Adrenal gland (tissue), 12 donors: ENCODE measurements around the gene SSR1. TPM values are rescaled to one million over a fixed set of nuclear protein-coding genes. Genes with fewer than 3 reads are reported as not detected.

Source experiments
- DNase-seq, 7 donors: peaks; one replicate each; pipeline ENCODE4 v3.0.0-alpha.2; 2019 to 2020
- H3K27ac ChIP-seq, 5 donors: fragments of 200-600 bp; sonication (generic) in 4 of 5; 1 replicate in 3 of 5; 2 replicates in 2 of 5; pipeline versions ENCODE4 v1.5.1 to v1.8.0; 2016 to 2020; ENCODE audit warnings: mild to moderate bottlenecking in 1 of 5
- H3K27me3 ChIP-seq: fragments of 200-600 bp; 2 replicates; pipeline ENCODE4 v1.8.0; 2021
- H3K36me3 ChIP-seq, 2 donors: fragments of 200-600 bp; replicated peaks in 1 of 2; 1 replicate in 1 of 2; 2 replicates in 1 of 2; pipeline versions ENCODE4 v1.5.1 to v1.8.0; 2018 to 2022
- H3K4me1 ChIP-seq, 2 donors: fragments of 200-600 bp; replicated peaks in 1 of 2; 1 replicate in 1 of 2; 2 replicates in 1 of 2; pipeline versions ENCODE4 v1.5.1 to v1.8.0; 2018 to 2021
- H3K4me3 ChIP-seq, 4 donors: fragments of 200-600 bp; sonication (generic) in 3 of 4; one replicate each; pipeline ENCODE4 v1.5.1; 2016 to 2018
- H3K9me3 ChIP-seq, 3 donors: fragments of 200-600 bp; sonication (generic) in 1 of 3; replicated peaks in 1 of 3; 1 replicate in 2 of 3; 2 replicates in 1 of 3; pipeline versions ENCODE4 v1.5.1 to v1.8.0; 2016 to 2021
- CTCF ChIP-seq, 6 experiments: fragments of 450-650 bp in 4 of 6; fragments of 200-600 bp in 2 of 6; sonication (generic) in 1 of 6; IDR thresholded peaks; 1 replicate in 5 of 6; 2 replicates in 1 of 6; pipeline versions ENCODE4 v1.5.1 to v1.8.0; 2016 to 2021; ENCODE audit warnings: antibody characterized with exemption in 6 of 6, mild to moderate bottlenecking in 2 of 6, moderate library complexity in 1 of 6
- POLR2A ChIP-seq, 2 donors: fragments of 450-650 bp; IDR thresholded peaks; one replicate each; pipeline ENCODE4 v1.6.1; 2017; ENCODE audit warnings: antibody characterized with exemption in 2 of 2, mild to moderate bottlenecking in 2 of 2, moderate library complexity in 1 of 2
- WGBS, 4 donors: extraction: QIAGEN DNeasy Blood & Tissue Kit in 2 of 4; methylation state at CpG; one replicate each; pipeline versions ENCODE4 v1.1.5 to v1.1.7; 2013 to 2017; 5-methylcytosine and 5-hydroxymethylcytosine counted together
- intact Hi-C, 2 donors: fragments of 100-400 bp; cut with DNase I; formaldehyde crosslinking; loops; one replicate each; pipeline versions ENCODE4 v1.14.1 to v1.15.0; 2022 to 2023
- polyA plus RNA-seq, 3 donors: library from polyadenylated mRNA; stranded (reverse); fragments of 200-250 nt in 2 of 3; fragments of 350-450 nt in 1 of 3; fragmentation: Illumina TruSeq in 1 of 3; extraction: RNeasy Lipid Tissue Mini Kit (QIAGEN cat#74804) in 1 of 3; gene quantifications; one replicate each; pipeline ENCODE4 v1.2.3, GENCODE V29; 2013 to 2014
- total RNA-seq, 9 donors: library from RNA; depleted of rRNA in 4 of 9; stranded (reverse); fragments of >200 nt in 4 of 9; fragments of 120-200 nt in 1 of 9; fragmentation: NEBNext Ultra II Directional in 1 of 9; extraction: Animal tissue kit (Norgen Biotek cat#: 25700) in 1 of 9; gene quantifications; one replicate each; pipeline versions ENCODE4 v1.1.0 to v1.2.4, GENCODE V29; 2013 to 2023
- donor health status: healthy with polysubstance abuse.
- donor health status: Bipolar disorder and iron deficiency.
- donor health status: DM: yes; HTN: yes; CAD: no.
- donor health status: DM: no; HTN: no; CAD: no.
- donor health status: DM: no; HTN: no; CAD: no.
- donor health status: DM: yes; HTN: yes; CAD: no.

SSR1 gene
- total and polyA plus RNA-seq, 12 donors = 9.7 to 281 (median 96.3) TPM

DNA sequence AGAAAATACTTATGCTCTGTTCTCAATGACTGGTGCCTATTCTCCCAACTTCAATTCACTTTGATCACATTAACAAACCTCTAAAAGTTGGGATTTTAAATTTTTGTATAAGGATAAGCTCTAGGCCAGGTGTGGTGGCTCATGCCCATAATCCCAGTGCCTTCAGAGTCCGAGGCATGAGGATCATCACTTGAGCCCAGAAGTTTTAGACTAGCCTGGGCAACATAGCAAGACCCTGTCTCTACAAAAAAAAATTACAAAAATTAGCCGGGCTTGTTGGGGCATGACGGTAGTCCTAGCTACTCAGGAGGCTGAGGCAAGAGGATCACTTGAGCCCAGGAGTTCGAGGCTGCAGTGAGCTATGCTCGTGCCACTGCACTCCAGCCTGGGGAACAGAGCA is 3.9 kb downstream of the SSR1 start:
- no peak for DNase-seq
- Histone ChIP-seq H3K27me3 (no peaks in the 10 kb centered on the region), H3K27ac (no peak overlapping the region), H3K9me3 (no peaks in the 10 kb centered on the region), H3K4me3 (no peak overlapping the region), H3K4me1 (peaks cover 8 to 30% of the 10 kb centered on the region in 2 donors), H3K36me3 (peaks cover 0 to 46% of the 10 kb centered on the region in 2 donors)
- no peak for TF ChIP-seq CTCF (IDR thresholded peaks at IDR 0.05)
- no peak for TF ChIP-seq POLR2A (IDR thresholded peaks at IDR 0.05)
- WGBS, 4 donors = 77 to 100% (median 88%) methylated on average over 5 of the region's 5 CpGs
- intact Hi-C loops = loop anchor here in 1 of 2 donors (10.0 kb wide), 1 partner anchor 296 kb away; no protein-coding TSS in a partner anchor

- WGBS, 4 donors = 95 to 98% (median 97%) methylated on average over 5 of the region's 5 CpGs
- DNase-seq = no peak
- Histone ChIP-seq H3K9me3 (no peaks in the 10 kb centered on the region), H3K36me3 (peaks cover 0 to 58% of the 10 kb centered on the region in 2 donors), H3K4me1 (peaks cover 4 to 30% of the 10 kb centered on the region in 2 donors), H3K27me3 (no peaks in the 10 kb centered on the region), H3K4me3 (no peak overlapping the region), H3K27ac (no peak overlapping the region)
- TF ChIP-seq POLR2A (IDR thresholded peaks at IDR 0.05) (no peak), CTCF (IDR thresholded peaks at IDR 0.05) (no peak)
- intact Hi-C loops = loop anchor here in 1 of 2 donors (10.0 kb wide), 1 partner anchor 297 kb away; no protein-coding TSS in a partner anchor
Measured at GRCh38 chr6:7307533-7307932, 5.5 kb downstream of the SSR1 start.

DNA sequence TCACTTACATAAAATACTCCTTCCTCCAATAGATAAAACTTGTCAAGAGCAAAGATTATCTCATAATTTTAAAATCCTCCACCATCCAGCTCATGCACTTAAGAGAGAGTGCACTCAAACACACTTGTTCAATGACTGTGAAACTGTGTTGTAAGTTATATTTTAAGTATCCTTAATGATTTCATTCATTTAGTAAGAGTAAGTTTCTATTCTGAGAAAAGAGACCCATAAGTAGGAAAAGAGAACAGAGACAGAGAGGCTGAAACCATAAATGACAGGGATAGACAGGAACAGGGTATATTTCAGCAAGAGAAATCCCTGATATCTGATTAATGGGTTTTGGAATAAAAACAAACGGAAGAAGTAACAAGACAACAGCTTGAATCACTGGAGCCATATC is 8.2 kb downstream of the SSR1 start:
- WGBS, 4 donors = 38 to 52% (median 46%) methylated on average over 1 of the region's 1 CpG
- TF ChIP-seq POLR2A (IDR thresholded peaks at IDR 0.05) (no peak), CTCF (IDR thresholded peaks at IDR 0.05) (no peak)
- Histone ChIP-seq H3K27me3 (no peaks in the 10 kb centered on the region), H3K9me3 (no peaks in the 10 kb centered on the region), H3K4me1 (peaks cover 0 to 13% of the 10 kb centered on the region in 2 donors), H3K4me3 (no peak overlapping the region), H3K27ac (no peak overlapping the region), H3K36me3 (peaks cover 0 to 85% of the 10 kb centered on the region in 2 donors)
- intact Hi-C loops = loop anchor here in 1 of 2 donors (10.0 kb wide), 1 partner anchor 300 kb away; no protein-coding TSS in a partner anchor
- no peak for DNase-seq

- no peak for DNase-seq
- Histone ChIP-seq H3K36me3 (peaks cover 0 to 86% of the 10 kb centered on the region in 2 donors), H3K27ac (no peak overlapping the region), H3K4me3 (no peak overlapping the region), H3K9me3 (no peaks in the 10 kb centered on the region), H3K27me3 (no peaks in the 10 kb centered on the region), H3K4me1 (no peaks in the 10 kb centered on the region)
- 84 to 90% (median 86%) methylated on average over 7 of the region's 7 CpGs for WGBS, 4 donors
- TF ChIP-seq CTCF (IDR thresholded peaks at IDR 0.05) (no peak), POLR2A (IDR thresholded peaks at IDR 0.05) (no peak)
- intact Hi-C loops = loop anchor here in 1 of 2 donors (10.0 kb wide), 1 partner anchor 303 kb away; no protein-coding TSS in a partner anchor
Measured at GRCh38 chr6:7301702-7302101, 11.3 kb downstream of the SSR1 start.
